Measurements from ENCODE around the gene ENGASE. TPM values are rescaled to one million over a fixed set of nuclear protein-coding genes. Genes with fewer than 3 reads are reported as not detected.
A peak's percentile ranks its signal among the peaks of the same experiment; 100 is the strongest.

The ENGASE gene
- total and polyA plus RNA-seq, 2 of the 4 experiments (the other 2 are of a cell fraction), result 3.9 to 12.1 TPM

DNA sequence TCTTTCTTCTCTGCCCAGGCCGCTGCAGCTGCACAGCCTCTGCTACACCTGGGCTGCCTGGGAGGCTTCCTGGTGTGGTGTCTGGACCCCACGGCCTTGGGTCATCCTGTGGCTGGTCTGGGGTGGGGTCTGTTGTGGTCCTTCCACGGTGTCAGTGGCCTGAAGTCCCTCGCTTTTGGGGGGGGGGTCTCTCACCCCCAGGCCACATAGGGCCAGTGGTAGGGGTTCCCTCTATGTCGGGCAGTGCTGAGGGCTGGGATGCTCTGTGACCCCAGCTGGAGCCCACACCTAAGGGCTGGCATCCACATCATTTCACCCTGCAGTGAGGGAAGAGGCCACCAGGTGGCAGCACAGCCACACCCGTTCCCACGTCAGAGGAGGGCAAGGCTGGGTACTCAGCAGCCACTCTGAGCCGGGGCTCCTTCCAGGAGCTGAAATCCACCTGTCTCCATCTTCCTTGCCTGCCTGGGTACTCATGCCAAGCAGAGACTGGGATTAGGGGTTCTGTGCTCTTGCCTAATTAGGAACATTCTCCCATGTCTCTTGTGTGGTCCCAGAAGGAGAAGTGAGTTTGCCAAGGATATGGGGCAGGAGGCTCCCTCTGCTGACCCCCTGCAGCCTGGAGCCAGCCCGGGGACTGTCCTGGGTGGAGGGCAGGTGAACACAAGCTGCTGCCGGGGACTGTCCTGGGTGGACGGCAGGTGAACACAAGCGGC lies 13.0 kb downstream of the ENGASE start:
- no peak overlapping the region for H4K5ac ChIP-seq (ENCODE audit: low read depth, low read length)
- no peak overlapping the region for H4K91ac ChIP-seq (ENCODE audit: insufficient read depth, low read depth, low read length)
- no peak overlapping the region for H2BK120ac ChIP-seq (ENCODE audit: low read depth, low read length)
- DNase-seq (peak; percentile 27), ATAC-seq (ENCODE audit: low read depth) (peak; percentile 92)
- no peaks in the 10 kb centered on the region for H3K4me1 ChIP-seq (ENCODE audit: control insufficient read depth, insufficient read depth, low read length)
- H3K4ac ChIP-seq (ENCODE audit: low read depth, low read length), result no peak overlapping the region
- no peak overlapping the region for H3K18ac ChIP-seq (ENCODE audit: low read depth, low read length)
- no peak overlapping the region for H3K14ac ChIP-seq (replicated peaks; ENCODE audit: low read depth, low read length)
- 61% methylated on average over 6 of the region's 12 CpGs; no CpG with 5 or more reads in 1 of the 2 experiments for WGBS, 2 experiments (ENCODE audit: extremely low coverage in 2 of 2, insufficient read length in 1 of 2)
- no peak overlapping the region for H3K23ac ChIP-seq (ENCODE audit: low read depth, low read length)
- H3K4me3 ChIP-seq (ENCODE audit: insufficient read depth, low read depth, low read length), result no peak overlapping the region
- no peaks in the 10 kb centered on the region for H3K9me1 ChIP-seq (ENCODE audit: insufficient read depth, low read length)
- CTCF ChIA-PET, result interaction anchor here (0.6 to 2.4 kb wide), 5 partner anchors 12 to 306 kb away, joined by 3 to 20 read pairs (median 4); no protein-coding TSS in a partner anchor
- H2BK5ac ChIP-seq (ENCODE audit: low read depth, low read length, poor library complexity, severe bottlenecking), result no peak overlapping the region
- POLR2A ChIA-PET (ENCODE audit: unreplicated experiment), result no interaction called here
- H4K20me1 ChIP-seq (ENCODE audit: insufficient read depth, low read length), result peaks cover 9% of the 10 kb centered on the region; the same call in 1 of the 2 replicates
- intact Hi-C loops (cut with micrococcal nuclease) (loop anchor here (1.0 kb wide), 2 partner anchors 306 to 621 kb away; no protein-coding TSS in a partner anchor), dilution Hi-C loops (cut with HindIII; ENCODE audit: low sequenced_read_pairs, unreplicated experiment) (no loop called here), in situ Hi-C loops (cut with MboI; ENCODE audit: low sequenced_read_pairs) (loop anchor here (10.0 to 25.0 kb wide), 2 partner anchors 307 to 625 kb away; no protein-coding TSS in a partner anchor)
- H3K79me1 ChIP-seq (ENCODE audit: low read depth in 1 of 2, low read length in 2 of 2), result no peaks in the 10 kb centered on the region
- no peaks in the 10 kb centered on the region for H3K9me3 ChIP-seq (ENCODE audit: control insufficient read depth, insufficient read depth, low read length)
- no peak overlapping the region for H3K27ac ChIP-seq (ENCODE audit: insufficient read depth, low read length)
- H2BK20ac ChIP-seq (ENCODE audit: low read depth, low read length), result no peak overlapping the region
- H4K8ac ChIP-seq (ENCODE audit: low read depth in 2 of 2, low read length in 2 of 2), result no peak overlapping the region
- no peak overlapping the region for H2BK15ac ChIP-seq (ENCODE audit: low read depth, low read length)
- peaks cover 13% of the 10 kb centered on the region; the same call in 1 of the 2 replicates for H3K36me3 ChIP-seq (ENCODE audit: control insufficient read depth, insufficient read depth, low read length)
- no TSS peak for BruUV-seq (replicated peaks)
- H3K9ac ChIP-seq (ENCODE audit: low read depth, low read length), result no peak overlapping the region
- no peak overlapping the region for H3K56ac ChIP-seq (ENCODE audit: extremely low read depth, insufficient read depth, low read length)
- H2AK9ac ChIP-seq (replicated peaks; ENCODE audit: low read depth, low read length, poor library complexity), result peak overlapping the region; percentile 35
- no peak overlapping the region for H2AK5ac ChIP-seq (ENCODE audit: low read depth, low read length)
- H3K27me3 ChIP-seq (ENCODE audit: control insufficient read depth, insufficient read depth, low read length), result no peaks in the 10 kb centered on the region
- no peak overlapping the region for H3K4me2 ChIP-seq (ENCODE audit: low read depth, low read length)
- peak; percentile 74 for TF ChIP-seq SMC3 (IDR thresholded peaks at IDR 0.05; ENCODE audit: low read depth, low read length)
- TF ChIP-seq, protein P1, sequence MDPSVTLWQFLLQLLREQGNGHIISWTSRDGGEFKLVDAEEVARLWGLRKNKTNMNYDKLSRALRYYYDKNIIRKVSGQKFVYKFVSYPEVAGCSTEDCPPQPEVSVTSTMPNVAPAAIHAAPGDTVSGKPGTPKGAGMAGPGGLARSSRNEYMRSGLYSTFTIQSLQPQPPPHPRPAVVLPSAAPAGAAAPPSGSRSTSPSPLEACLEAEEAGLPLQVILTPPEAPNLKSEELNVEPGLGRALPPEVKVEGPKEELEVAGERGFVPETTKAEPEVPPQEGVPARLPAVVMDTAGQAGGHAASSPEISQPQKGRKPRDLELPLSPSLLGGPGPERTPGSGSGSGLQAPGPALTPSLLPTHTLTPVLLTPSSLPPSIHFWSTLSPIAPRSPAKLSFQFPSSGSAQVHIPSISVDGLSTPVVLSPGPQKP (IDR thresholded peaks at IDR 0.05; ENCODE audit: borderline replicate concordance, low read depth, low read length), result no peak
- TF ChIP-seq, protein P2, sequence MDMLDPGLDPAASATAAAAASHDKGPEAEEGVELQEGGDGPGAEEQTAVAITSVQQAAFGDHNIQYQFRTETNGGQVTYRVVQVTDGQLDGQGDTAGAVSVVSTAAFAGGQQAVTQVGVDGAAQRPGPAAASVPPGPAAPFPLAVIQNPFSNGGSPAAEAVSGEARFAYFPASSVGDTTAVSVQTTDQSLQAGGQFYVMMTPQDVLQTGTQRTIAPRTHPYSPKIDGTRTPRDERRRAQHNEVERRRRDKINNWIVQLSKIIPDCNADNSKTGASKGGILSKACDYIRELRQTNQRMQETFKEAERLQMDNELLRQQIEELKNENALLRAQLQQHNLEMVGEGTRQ (IDR thresholded peaks at IDR 0.05; ENCODE audit: low read depth, low read length), result no peak
- no peak for TF ChIP-seq POLR2A (IDR thresholded peaks at IDR 0.05; ENCODE audit: low read depth, low read length)
- no peak for TF ChIP-seq RCOR1 (IDR thresholded peaks at IDR 0.05; ENCODE audit: insufficient replicate concordance, low read length)
- no peak for TF ChIP-seq NFE2L2 (IDR thresholded peaks at IDR 0.05; ENCODE audit: low read depth, low read length)
- TF ChIP-seq FOS (IDR thresholded peaks at IDR 0.05; ENCODE audit: low read depth, low read length), result no peak
- TF ChIP-seq, protein P3, sequence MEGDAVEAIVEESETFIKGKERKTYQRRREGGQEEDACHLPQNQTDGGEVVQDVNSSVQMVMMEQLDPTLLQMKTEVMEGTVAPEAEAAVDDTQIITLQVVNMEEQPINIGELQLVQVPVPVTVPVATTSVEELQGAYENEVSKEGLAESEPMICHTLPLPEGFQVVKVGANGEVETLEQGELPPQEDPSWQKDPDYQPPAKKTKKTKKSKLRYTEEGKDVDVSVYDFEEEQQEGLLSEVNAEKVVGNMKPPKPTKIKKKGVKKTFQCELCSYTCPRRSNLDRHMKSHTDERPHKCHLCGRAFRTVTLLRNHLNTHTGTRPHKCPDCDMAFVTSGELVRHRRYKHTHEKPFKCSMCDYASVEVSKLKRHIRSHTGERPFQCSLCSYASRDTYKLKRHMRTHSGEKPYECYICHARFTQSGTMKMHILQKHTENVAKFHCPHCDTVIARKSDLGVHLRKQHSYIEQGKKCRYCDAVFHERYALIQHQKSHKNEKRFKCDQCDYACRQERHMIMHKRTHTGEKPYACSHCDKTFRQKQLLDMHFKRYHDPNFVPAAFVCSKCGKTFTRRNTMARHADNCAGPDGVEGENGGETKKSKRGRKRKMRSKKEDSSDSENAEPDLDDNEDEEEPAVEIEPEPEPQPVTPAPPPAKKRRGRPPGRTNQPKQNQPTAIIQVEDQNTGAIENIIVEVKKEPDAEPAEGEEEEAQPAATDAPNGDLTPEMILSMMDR (conservative IDR thresholded peaks at IDR 0.05; ENCODE audit: low read depth, low read length), result peak; percentile 81
- TF ChIP-seq MXI1 (IDR thresholded peaks at IDR 0.05; ENCODE audit: borderline replicate concordance, low read depth, low read length), result no peak
- peak; percentile 77 for TF ChIP-seq RAD21 (IDR thresholded peaks at IDR 0.05; ENCODE audit: low read length)
- no peak for TF ChIP-seq CEBPB (IDR thresholded peaks at IDR 0.05; ENCODE audit: low read depth, low read length)
- TF ChIP-seq CHD1 (IDR thresholded peaks at IDR 0.05; ENCODE audit: low read depth, low read length), result no peak
- H2AFZ ChIP-seq (replicated peaks; ENCODE audit: low read length, poor library complexity), result peak overlapping the region; percentile 37
